MCF 10A (cell line): ENCODE measurements around the gene TREML4. TPM values are rescaled to one million over a fixed set of nuclear protein-coding genes. Genes with fewer than 3 reads are reported as not detected.

Source experiments
- BruUV-seq: library from RNA; stranded (reverse); fragments of 400-500 nt; replicated peaks from 2 replicates; lab custom pipeline; 2021; lab: Mats Ljungman, UMichigan
- CTCF ChIA-PET: fragments of 300-600 bp; sonication (Branson Sonifier 250); formaldehyde crosslinking; extraction: SDS; loops from one replicate; lab custom pipeline; 2021; ENCODE audit warnings: antibody characterized with exemption, inconsistent platforms; lab: Yijun Ruan, JAX
- POLR2A ChIA-PET: fragments of 300-600, 350-650 bp; sonication (Branson Sonifier 250); formaldehyde crosslinking; extraction: SDS; loops from one replicate; lab custom pipeline; 2020; ENCODE audit warnings: antibody characterized with exemption, inconsistent platforms; lab: Yijun Ruan, JAX
- DNase-seq: peaks from one replicate; pipeline ENCODE4 v3.0.0-alpha.2; 2018; ENCODE audit not compliant: unreplicated experiment
- H3K27ac Mint-ChIP-seq: one replicate; pipeline ENCODE4 v1.8.0; 2022; ENCODE audit warnings: mild to moderate bottlenecking, low read depth, mixed read lengths; ENCODE audit not compliant: unreplicated experiment
- H3K27me3 Mint-ChIP-seq: one replicate; pipeline ENCODE4 v1.8.0; 2022; ENCODE audit warnings: mixed read lengths; ENCODE audit not compliant: insufficient read depth, unreplicated experiment
- H3K36me3 Mint-ChIP-seq: one replicate; pipeline ENCODE4 v1.8.0; 2022; ENCODE audit warnings: mild to moderate bottlenecking, moderate library complexity, mixed read lengths; ENCODE audit not compliant: insufficient read depth, unreplicated experiment
- H3K4me1 Mint-ChIP-seq: one replicate; pipeline ENCODE4 v1.8.0; 2022; ENCODE audit warnings: mixed read lengths; ENCODE audit not compliant: insufficient read depth, unreplicated experiment
- H3K4me3 Mint-ChIP-seq: one replicate; pipeline ENCODE4 v1.8.0; 2022; ENCODE audit warnings: mild to moderate bottlenecking, moderate library complexity, mixed read lengths; ENCODE audit not compliant: unreplicated experiment
- H3K9me3 Mint-ChIP-seq: one replicate; pipeline ENCODE4 v1.8.0; 2022; ENCODE audit warnings: mixed read lengths; ENCODE audit not compliant: unreplicated experiment
- CTCF ChIP-seq: fragments of 200-600 bp; IDR thresholded peaks from one replicate; pipeline ENCODE4 v1.8.0; 2022; ENCODE audit warnings: antibody characterized with exemption, mild to moderate bottlenecking; ENCODE audit not compliant: unreplicated experiment
- intact Hi-C: fragments of 100-400 bp; cut with micrococcal nuclease; formaldehyde crosslinking; loops from 2 replicates; pipeline ENCODE4 v1.14.1; 2022
- total RNA-seq: library from RNA; stranded (reverse); gene quantifications from 2 replicates; pipeline ENCODE4 v1.2.3, GENCODE V29; 2022

TREML4 gene
- total RNA-seq, 1 experiment from 2014 or later, result not detected

- no TSS peak for BruUV-seq
- CTCF ChIA-PET, result interaction anchor here (0.6 kb wide), 1 partner anchor 51 kb away, joined by 4 read pairs; no protein-coding TSS in a partner anchor
- Mint-ChIP-seq H3K9me3 (peaks cover 9% of the 10 kb centered on the region), H3K4me1 (peaks cover 19% of the 10 kb centered on the region), H3K4me3 (no peak overlapping the region), H3K36me3 (peaks cover 4% of the 10 kb centered on the region), H3K27me3 (peaks cover 30% of the 10 kb centered on the region), H3K27ac (no peak overlapping the region)
- POLR2A ChIA-PET, result no interaction called here
- intact Hi-C loops, result no loop called here
- DNase-seq, result no peak
- TF ChIP-seq CTCF, result no peak
Measured at GRCh38 chr6:41255638-41256246, 27.6 kb downstream of the TREML4 start.

GRCh38 chr6:41256383-41256782, 28.2 kb downstream of the TREML4 start:
- H3K27ac Mint-ChIP-seq, result peak overlapping the region; percentile 60
- H3K36me3 Mint-ChIP-seq, result peaks cover 4% of the 10 kb centered on the region
- peaks cover 29% of the 10 kb centered on the region for H3K27me3 Mint-ChIP-seq
- no TSS peak for BruUV-seq
- H3K9me3 Mint-ChIP-seq, result peaks cover 9% of the 10 kb centered on the region
- ChIA-PET CTCF (interaction anchor here (0.6 kb wide), 1 partner anchor 51 kb away, joined by 4 read pairs; no protein-coding TSS in a partner anchor), POLR2A (no interaction called here)
- TF ChIP-seq CTCF, result no peak
- no peak overlapping the region for H3K4me3 Mint-ChIP-seq
- H3K4me1 Mint-ChIP-seq, result peaks cover 19% of the 10 kb centered on the region
- no peak for DNase-seq
- intact Hi-C loops, result no loop called here

GRCh38 chr6:41257369-41258195, 29.4 kb downstream of the TREML4 start:
- peak; percentile 76 for DNase-seq
- H3K27ac Mint-ChIP-seq, result no peak overlapping the region
- peaks cover 19% of the 10 kb centered on the region for H3K4me1 Mint-ChIP-seq
- intact Hi-C loops, result no loop called here
- peaks cover 17% of the 10 kb centered on the region for H3K27me3 Mint-ChIP-seq
- ChIA-PET CTCF (no interaction called here), POLR2A (no interaction called here)
- TF ChIP-seq CTCF, result no peak
- H3K9me3 Mint-ChIP-seq, result peaks cover 16% of the 10 kb centered on the region
- H3K4me3 Mint-ChIP-seq, result no peak overlapping the region
- no peaks in the 10 kb centered on the region for H3K36me3 Mint-ChIP-seq
- BruUV-seq, result no TSS peak

- CTCF ChIA-PET, result no interaction called here
- no peak overlapping the region for H3K27ac Mint-ChIP-seq
- peaks cover 16% of the 10 kb centered on the region for H3K9me3 Mint-ChIP-seq
- TF ChIP-seq CTCF, result no peak
- DNase-seq, result no peak
- peaks cover 12% of the 10 kb centered on the region for H3K27me3 Mint-ChIP-seq
- no peak overlapping the region for H3K4me3 Mint-ChIP-seq
- intact Hi-C loops, result no loop called here
- H3K4me1 Mint-ChIP-seq, result peaks cover 19% of the 10 kb centered on the region
- H3K36me3 Mint-ChIP-seq, result no peaks in the 10 kb centered on the region
- POLR2A ChIA-PET, result no interaction called here
- BruUV-seq, result no TSS peak
Measured at GRCh38 chr6:41258196-41258493, 30.0 kb downstream of the TREML4 start.
